Breast epithelium (tissue), 3 donors: ENCODE measurements around the gene TOP2B.

Source experiments
- POLR2A ChIP-seq: fragments of 450-650 bp; IDR thresholded peaks from one replicate; pipeline ENCODE4 v1.6.1; 2016; ENCODE audit warnings: antibody characterized with exemption, mild to moderate bottlenecking, moderate library complexity
- POLR2AphosphoS5 ChIP-seq, 3 donors: sonication (generic); formaldehyde crosslinking; IDR thresholded peaks; one replicate each; pipeline ENCODE4 v1.6.1; 2017; ENCODE audit warnings: antibody characterized with exemption in 3 of 3
- TF ChIP-seq, protein P1 (sequence below), 3 donors: fragments of 450-650 bp; IDR thresholded peaks; one replicate each; pipeline ENCODE4 v1.5.1; 2016 to 2017; ENCODE audit warnings: antibody characterized with exemption in 3 of 3, mild to moderate bottlenecking in 3 of 3, moderate library complexity in 3 of 3

DNA sequence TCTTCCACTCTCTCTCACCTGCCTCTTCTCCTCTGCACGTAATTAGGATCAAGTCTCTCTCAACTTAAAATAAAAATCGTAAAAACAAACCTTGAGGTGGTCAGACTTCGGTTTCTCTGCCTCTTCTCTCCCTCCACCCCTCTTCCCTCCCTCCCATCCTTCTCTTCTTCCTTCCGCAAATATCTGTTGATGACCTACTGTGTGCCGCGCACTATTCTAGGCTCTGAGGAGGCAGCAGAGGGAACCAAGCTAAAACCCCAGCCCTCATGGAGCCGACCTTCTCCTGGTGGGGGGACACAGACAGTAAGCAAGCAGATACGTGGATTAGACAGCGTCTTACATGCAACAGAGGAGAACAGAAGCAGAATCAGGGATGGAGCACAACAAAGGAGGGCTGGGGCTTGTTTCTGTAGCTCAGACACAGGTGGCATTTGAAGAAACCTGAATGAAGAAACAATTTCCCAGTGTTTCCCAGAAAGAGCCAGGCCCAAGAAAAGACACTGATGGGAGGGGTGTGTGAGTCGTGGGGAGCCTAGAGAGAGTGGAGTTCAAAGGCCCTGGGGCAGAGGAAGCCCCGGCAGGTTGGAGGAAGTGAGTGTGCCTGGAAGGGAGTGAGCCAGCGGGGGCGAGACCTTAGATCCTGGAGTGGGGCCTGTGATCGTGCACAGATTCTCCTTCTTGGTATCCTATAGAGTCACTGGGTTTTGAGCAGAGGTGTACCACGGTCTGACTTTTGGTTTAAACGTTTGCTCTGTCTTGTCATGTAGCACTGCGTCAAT, 80.5 kb downstream of the TOP2B start:
- TF ChIP-seq, protein P1, sequence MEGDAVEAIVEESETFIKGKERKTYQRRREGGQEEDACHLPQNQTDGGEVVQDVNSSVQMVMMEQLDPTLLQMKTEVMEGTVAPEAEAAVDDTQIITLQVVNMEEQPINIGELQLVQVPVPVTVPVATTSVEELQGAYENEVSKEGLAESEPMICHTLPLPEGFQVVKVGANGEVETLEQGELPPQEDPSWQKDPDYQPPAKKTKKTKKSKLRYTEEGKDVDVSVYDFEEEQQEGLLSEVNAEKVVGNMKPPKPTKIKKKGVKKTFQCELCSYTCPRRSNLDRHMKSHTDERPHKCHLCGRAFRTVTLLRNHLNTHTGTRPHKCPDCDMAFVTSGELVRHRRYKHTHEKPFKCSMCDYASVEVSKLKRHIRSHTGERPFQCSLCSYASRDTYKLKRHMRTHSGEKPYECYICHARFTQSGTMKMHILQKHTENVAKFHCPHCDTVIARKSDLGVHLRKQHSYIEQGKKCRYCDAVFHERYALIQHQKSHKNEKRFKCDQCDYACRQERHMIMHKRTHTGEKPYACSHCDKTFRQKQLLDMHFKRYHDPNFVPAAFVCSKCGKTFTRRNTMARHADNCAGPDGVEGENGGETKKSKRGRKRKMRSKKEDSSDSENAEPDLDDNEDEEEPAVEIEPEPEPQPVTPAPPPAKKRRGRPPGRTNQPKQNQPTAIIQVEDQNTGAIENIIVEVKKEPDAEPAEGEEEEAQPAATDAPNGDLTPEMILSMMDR (IDR thresholded peaks at IDR 0.05): no peak
- TF ChIP-seq POLR2AphosphoS5 (IDR thresholded peaks at IDR 0.05): no peak
- TF ChIP-seq POLR2A: no peak
